NCI-H69 (cell line): ENCODE results near the gene SMARCC1.

Source experiments
- DNase-seq: peaks from one replicate; lab custom pipeline; 2025; lab: John Stamatoyannopoulos, UW

The SMARCC1 gene

GRCh38 chr3:47542471-47543173 lies 239.1 kb downstream of the SMARCC1 start:
- no peak for DNase-seq

DNA sequence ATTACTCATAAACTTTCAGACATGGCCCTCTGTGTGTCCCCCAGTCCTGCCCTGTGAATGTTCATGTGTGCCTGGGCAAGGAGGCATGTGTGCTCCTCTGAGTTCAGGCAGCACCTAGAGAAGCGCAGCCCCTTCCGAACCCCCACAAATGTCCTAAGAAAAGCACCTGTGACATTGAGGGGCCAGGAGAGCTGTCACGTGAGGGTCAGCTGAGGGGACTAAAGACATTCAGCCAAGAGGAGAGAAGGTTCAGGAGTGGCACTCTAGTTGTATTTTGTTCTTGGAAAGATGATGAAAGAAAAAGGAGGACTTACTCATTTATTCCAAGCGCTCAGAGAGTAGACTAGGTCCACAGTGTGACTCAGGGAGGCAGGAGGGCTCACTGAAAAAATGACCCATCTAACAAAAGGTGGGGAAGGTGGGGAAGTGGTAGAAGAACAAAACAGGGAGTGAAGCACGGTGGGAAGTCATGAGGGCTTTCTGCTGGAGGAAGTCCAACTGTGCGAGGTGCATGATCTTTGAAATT lies 240.0 kb downstream of the SMARCC1 start:
- no peak for DNase-seq

GRCh38 chr3:47540281-47540680 lies 241.4 kb downstream of the SMARCC1 start:
- DNase-seq, result no peak

- no peak for DNase-seq
Observed at GRCh38 chr3:47536967-47537366, 244.7 kb downstream of the SMARCC1 start.

- no peak for DNase-seq
Observed at GRCh38 chr3:47536221-47536891, 245.3 kb downstream of the SMARCC1 start.
